Muscle of arm (tissue), 12 donors: ENCODE measurements around the gene PTCH1. TPM values are rescaled to one million over a fixed set of nuclear protein-coding genes. Genes with fewer than 3 reads are reported as not detected.

Source experiments
- DNase-seq: peaks from one replicate; pipeline ENCODE4 v3.0.0-alpha.2; 2013
- polyA plus RNA-seq, 12 donors: library from polyadenylated mRNA; unstranded; fragments of 120-200 nt; gene quantifications; one replicate each; pipeline ENCODE4 v1.2.1, GENCODE V29; 2013; ENCODE audit not compliant: insufficient read length in 12 of 12

The PTCH1 gene
- polyA plus RNA-seq, 12 donors, result 5.2 to 141 (median 8.8) TPM; not detected in 1

DNA sequence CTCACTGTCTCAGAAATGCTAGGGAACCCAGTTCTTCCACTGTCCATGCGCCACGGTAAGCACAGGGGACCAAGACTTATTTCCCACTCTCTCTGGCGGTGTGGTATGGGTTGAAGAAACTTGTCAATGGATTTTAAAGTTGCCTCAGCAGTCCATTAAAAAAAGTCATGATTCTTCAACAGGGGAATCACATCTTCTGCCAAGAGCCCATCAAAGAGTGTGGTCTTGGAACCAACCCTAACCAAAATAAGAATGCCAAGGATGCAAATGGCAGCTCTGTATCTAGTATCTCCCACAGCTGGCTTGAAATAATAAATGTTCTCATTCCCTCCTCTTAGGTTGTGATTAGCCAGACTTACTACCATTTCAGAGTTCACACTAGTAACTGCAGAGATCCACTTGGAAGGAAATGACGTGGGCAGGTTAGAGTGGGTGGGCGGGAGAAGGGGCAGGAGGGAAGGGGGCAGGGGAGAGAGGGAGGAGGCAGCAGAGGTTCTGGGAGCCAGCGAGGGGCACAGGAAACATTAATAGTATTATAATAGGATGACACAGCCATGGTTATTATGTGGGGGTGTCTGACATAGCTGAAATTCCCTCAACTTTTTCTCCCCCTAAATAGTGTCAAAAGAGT, 17.6 kb downstream of the PTCH1 start:
- no peak for DNase-seq

DNA sequence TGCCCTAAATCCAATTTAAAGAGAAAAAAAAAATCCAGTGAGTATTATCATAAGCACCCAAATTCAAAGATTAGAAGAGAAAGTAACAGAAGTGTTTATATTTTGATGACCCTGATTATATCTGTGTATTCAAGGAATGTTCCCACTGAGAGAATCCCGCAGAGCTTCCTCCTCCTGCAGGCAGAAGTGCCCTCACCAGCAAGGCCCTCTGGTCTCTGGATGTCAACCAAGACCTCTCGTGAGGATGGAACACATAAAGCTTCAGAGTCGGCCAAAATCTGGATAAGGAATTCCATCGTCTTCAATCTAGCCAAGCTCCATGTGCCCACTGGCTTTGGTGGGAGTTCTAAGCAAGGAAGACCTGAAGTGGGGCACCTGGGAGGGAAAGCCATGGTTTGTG, 18.1 kb downstream of the PTCH1 start:
- DNase-seq, result no peak

DNA sequence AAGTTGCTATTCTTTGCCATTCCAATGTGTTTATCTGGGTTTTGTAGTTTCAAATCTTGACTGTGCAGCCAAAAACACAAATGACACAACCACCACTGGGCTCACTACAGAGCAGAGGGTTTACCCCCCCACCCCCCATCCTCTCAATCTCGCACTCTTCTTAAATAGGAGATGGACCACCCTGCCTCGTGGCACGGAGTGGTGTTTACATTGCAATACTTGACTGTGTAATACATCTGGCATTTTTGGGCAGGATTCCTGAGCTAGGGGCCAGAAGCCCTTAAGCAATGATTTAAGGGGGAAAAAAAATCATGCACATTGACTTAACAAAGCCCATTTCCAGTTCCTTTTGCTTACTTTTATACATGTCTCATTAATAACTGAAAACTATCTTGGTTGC, 19.0 kb downstream of the PTCH1 start:
- no peak for DNase-seq

DNA sequence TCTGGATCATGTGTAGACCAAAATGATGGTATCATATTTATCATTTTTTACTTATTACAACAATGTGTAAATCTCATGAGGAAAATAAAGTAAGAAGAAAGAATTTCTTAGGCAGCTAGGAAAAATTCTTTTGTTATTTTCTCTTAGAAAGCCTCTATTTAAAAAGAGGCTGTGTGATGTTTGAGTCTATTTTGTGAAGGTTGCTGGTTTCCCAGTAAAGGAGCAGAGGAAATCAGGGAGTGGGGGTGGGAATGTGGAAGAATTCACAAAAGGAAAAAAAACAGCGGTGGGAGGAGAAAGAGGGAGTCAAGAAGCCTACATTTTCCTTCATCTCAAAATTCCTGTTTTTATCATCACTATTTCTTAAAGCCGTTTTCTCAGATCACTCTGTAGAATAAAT, 20.1 kb downstream of the PTCH1 start:
- no peak for DNase-seq

DNA sequence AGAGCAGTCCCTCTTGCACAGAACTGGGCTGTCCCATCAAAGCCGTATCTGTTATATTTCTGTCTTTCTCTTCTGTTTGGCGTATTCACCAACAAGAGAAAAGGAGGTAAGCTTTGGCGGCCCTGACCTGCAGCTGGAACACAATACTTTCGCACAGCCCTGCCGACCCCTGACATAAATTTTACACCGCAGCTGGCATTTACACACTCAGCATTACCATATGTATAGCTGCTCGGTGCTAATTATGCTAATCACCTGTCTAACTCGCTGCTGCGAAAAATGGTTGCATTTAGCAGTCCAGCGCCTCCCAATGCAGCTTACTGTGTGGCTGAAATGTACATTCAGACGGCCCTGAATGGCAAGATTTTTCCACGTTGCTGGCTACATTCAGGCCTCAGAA, 20.8 kb downstream of the PTCH1 start:
- DNase-seq, result no peak

- no peak for DNase-seq
These were observed 21.2 kb downstream of the PTCH1 start for GRCh38 chr9:95495529-95495928.

DNA sequence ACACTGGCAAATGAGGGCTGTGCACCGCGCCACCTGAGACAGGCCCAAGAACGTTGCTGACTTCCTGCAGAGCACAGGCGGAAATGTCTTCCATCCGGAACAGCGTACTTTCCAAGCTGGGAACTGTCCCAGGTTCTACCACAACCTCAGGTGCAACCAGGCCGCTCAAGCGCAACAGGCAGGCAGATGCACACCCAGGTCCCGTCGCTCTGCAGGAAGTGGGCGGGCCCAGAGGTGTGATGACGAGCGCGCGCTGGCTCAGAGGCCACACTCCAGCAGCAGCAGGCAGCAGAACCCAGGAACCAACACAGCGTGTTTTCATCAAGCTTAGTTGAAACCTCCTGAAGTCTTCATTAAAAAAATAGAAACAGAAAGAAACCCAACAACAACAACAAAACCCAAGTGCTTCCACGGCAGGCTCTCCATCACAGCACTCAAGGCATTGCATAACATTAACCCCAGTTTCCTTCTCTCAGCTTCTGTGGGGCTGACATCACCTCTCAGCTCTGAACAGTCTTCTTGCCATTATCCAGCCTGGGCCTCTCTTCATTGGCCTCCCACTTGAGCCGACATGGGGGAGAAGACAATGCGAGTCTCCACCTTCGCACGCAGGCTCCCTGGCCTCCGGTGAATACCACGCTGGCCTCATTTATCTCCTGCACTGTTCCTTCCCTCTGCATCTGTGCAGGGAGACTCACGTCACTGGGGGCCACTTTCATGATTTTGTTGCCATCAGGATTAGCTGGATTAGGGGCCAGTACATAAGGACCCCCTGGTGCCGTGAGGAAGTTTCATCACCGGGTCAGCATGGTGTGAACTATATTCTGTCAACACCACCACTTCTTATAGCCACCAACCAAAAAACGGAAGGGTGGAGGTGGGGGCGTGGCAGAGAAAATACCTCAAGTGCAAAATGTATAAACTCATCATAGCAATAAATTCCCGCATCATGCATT, 22.1 kb downstream of the PTCH1 start:
- no peak for DNase-seq

- no peak for DNase-seq
These were observed 22.8 kb downstream of the PTCH1 start for GRCh38 chr9:95494022-95494415.

- DNase-seq, result no peak
These were observed 23.4 kb downstream of the PTCH1 start for GRCh38 chr9:95493402-95493801.

GRCh38 chr9:95491543-95492320, 25.0 kb downstream of the PTCH1 start:
- DNase-seq, result no peak

DNA sequence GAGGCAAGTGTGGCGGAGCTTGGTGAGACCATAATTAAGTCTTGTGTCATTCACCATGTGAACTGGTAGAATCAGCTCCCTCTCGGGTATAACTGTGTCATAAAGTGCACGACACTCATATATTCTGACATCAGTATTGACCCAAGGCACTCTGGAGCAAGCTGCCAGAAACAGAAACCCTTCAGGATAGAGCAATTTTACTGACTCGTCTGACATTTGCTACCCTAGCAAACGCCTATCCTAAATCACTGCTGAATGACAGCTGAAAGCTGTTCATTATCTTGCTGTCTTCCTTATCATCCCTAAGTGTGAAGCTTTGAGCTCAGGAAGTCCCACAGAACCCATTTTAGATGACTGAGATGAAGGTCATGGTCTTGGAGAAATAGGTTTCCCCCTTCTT, 27.8 kb downstream of the PTCH1 start:
- no peak for DNase-seq

- DNase-seq, result no peak
These were observed 30.5 kb downstream of the PTCH1 start for GRCh38 chr9:95486318-95486717.

- DNase-seq, result no peak
These were observed 32.5 kb downstream of the PTCH1 start for GRCh38 chr9:95484225-95484624.

DNA sequence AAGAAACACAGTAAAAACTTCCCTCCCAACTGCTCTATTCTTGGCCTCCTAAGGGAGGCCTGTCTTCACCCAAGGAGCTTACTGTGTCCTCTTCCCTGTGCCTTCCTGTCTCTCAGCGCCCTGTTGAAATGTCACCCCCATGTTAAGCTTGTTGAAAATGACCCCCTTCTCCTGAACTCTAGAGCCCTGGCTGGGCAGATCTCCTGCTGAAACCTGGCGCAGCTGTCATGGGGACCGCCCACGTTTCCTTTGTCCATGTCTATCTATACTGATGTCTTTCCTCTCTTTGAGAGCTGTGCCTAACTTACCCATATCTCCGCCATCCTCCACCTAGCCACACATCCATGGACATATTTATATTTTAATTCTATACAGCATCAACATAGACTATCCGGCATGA, 33.3 kb downstream of the PTCH1 start:
- DNase-seq, result no peak

DNA sequence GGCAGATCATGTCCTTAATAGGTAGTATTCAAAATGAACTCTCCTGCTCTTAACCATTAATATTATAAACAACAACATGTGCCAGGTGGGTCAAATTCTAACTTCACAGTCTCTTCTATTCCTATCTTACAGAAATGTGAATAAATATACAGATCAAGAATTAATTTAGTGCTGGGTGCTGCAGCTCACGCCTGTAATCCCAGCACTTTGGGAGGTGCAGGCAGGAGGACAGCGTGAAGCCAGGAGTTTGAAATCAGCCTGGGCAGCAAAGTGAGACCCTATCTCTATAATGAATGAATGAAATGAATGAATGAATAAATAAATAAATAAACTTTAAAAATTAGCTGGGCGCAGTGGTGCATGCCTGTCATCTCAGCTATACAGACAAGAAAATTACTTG, 34.1 kb downstream of the PTCH1 start:
- DNase-seq, result no peak

- no peak for DNase-seq
These were observed 35.8 kb downstream of the PTCH1 start for GRCh38 chr9:95481000-95481399.

GRCh38 chr9:95480346-95480745, 36.4 kb downstream of the PTCH1 start:
- no peak for DNase-seq

GRCh38 chr9:95479330-95479729, 37.4 kb downstream of the PTCH1 start:
- no peak for DNase-seq

GRCh38 chr9:95478335-95478734, 38.4 kb downstream of the PTCH1 start:
- no peak for DNase-seq

- DNase-seq, result no peak
These were observed 38.9 kb downstream of the PTCH1 start for GRCh38 chr9:95477885-95478284.

DNA sequence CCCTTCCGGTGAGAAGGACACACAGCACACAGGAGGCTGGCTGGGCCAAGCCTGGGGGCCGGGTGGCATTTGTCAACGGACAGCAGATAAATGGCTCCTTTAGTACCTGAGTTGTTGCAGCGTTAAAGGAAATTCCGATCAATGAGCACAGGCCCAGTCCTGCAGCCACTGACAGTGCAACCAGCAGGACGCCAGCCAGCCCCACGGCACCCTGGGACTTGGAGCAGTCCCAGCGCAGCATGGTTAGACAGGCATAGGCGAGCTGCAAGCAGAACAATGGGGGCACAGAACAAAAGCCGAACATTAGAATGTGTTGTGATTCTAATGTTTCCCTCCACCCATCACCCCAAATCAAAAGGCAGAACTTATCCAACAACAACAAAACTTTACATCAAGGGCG, 39.3 kb downstream of the PTCH1 start:
- DNase-seq, result no peak

GRCh38 chr9:95468791-95469190, 48.0 kb downstream of the PTCH1 start:
- no peak for DNase-seq

- no peak for DNase-seq
These were observed 51.7 kb downstream of the PTCH1 start for GRCh38 chr9:95465115-95465514.
